SK-N-SH (cell line): Measurements from ENCODE around the gene CALCR. TPM values are rescaled to one million over a fixed set of nuclear protein-coding genes. Genes with fewer than 3 reads are reported as not detected.

Experiments
- CTCF ChIA-PET: fragments of 300-600, 350-600 bp; formaldehyde crosslinking; extraction: SDS; loops from one replicate; lab custom pipeline; 2021; lab: Yijun Ruan, JAX
- POLR2A ChIA-PET: fragments of 350-600 bp; sonication (Branson Sonifier 250); formaldehyde crosslinking; extraction: SDS; loops from one replicate; lab custom pipeline; 2020; ENCODE audit warnings: antibody characterized with exemption, inconsistent platforms; lab: Yijun Ruan, JAX
- DNase-seq: peaks from one replicate; pipeline ENCODE4 v3.0.0; 2012
- H2AFZ ChIP-seq: fragments of 200-600 bp; sonication (generic); 2 replicates; pipeline ENCODE4 v1.8.1; 2016; ENCODE audit warnings: antibody characterized with exemption, mild to moderate bottlenecking, low read depth
- H3F3A ChIP-seq: fragments of 200-600 bp; sonication (generic); replicated peaks from 2 replicates; pipeline ENCODE3; 2016; ENCODE audit warnings: antibody characterized with exemption, mild to moderate bottlenecking; ENCODE audit not compliant: insufficient read depth
- H3K27ac ChIP-seq, 2 experiments: fragments of 200-500 bp in 1 of 2; fragments of 200-600 bp in 1 of 2; sonication (Bioruptor generic) in 1 of 2; sonication (generic), shearing (Covaris generic) in 1 of 2; 2 replicates each; pipeline versions ENCODE4 v1.5.1 to v1.6.1; 2014 to 2016; ENCODE audit warnings: low read depth in 2 of 2, inconsistent platforms in 1 of 2, low read length in 1 of 2, mild to moderate bottlenecking in 1 of 2, mixed read lengths in 1 of 2
- H3K27me3 ChIP-seq: fragments of 200-600 bp; sonication (generic), shearing (Covaris generic); 2 replicates; pipeline ENCODE4 v1.6.1; 2016; ENCODE audit warnings: mixed run types; ENCODE audit not compliant: insufficient read depth
- H3K36me3 ChIP-seq, 2 experiments: fragments of 200-500 bp in 1 of 2; fragments of 200-600 bp in 1 of 2; sonication (Bioruptor generic) in 1 of 2; sonication (generic) in 1 of 2; replicated peaks in 1 of 2; 2 replicates each; pipeline versions ENCODE3 to v1.5.1; 2014 to 2016; ENCODE audit warnings: low read length in 1 of 2, mild to moderate bottlenecking in 1 of 2; ENCODE audit not compliant: insufficient read depth in 2 of 2, control insufficient read depth in 1 of 2
- H3K4me1 ChIP-seq, 2 experiments: fragments of 200-500 bp in 1 of 2; fragments of 200-600 bp in 1 of 2; sonication (Bioruptor generic) in 1 of 2; sonication (generic), shearing (Covaris generic) in 1 of 2; 2 replicates each; pipeline versions ENCODE4 v1.5.1 to v1.6.1; 2014 to 2016; ENCODE audit warnings: low read depth in 1 of 2, low read length in 1 of 2, mixed run types in 1 of 2; ENCODE audit not compliant: insufficient read depth in 2 of 2, control insufficient read depth in 1 of 2
- H3K4me2 ChIP-seq: fragments of 200-600 bp; sonication (generic), shearing (Covaris generic); 2 replicates; pipeline ENCODE4 v1.6.1; 2017; ENCODE audit warnings: mixed run types
- H3K4me3 ChIP-seq, 2 experiments: fragments of 200-500 bp in 1 of 2; fragments of 200-600 bp in 1 of 2; sonication (Bioruptor generic) in 1 of 2; sonication (generic), shearing (Covaris generic) in 1 of 2; 2 replicates each; pipeline versions ENCODE4 v1.5.1 to v1.8.1; 2014 to 2016; ENCODE audit warnings: low read depth in 2 of 2, inconsistent platforms in 1 of 2, low read length in 1 of 2, mild to moderate bottlenecking in 1 of 2, mixed read lengths in 1 of 2, moderate library complexity in 1 of 2
- H3K79me2 ChIP-seq: fragments of 200-600 bp; sonication (generic); 2 replicates; pipeline ENCODE4 v1.8.1; 2017; ENCODE audit warnings: mild to moderate bottlenecking; ENCODE audit not compliant: insufficient read depth
- H3K9ac ChIP-seq: fragments of 200-600 bp; sonication (generic); 2 replicates; pipeline ENCODE4 v1.6.1; 2017; ENCODE audit warnings: mixed run types
- H3K9me2 ChIP-seq: fragments of 200-600 bp; sonication (generic); 2 replicates; pipeline ENCODE4 v1.6.1; 2017; ENCODE audit warnings: mixed run types
- H3K9me3 ChIP-seq: fragments of 200-600 bp; sonication (generic); 2 replicates; pipeline ENCODE4 v1.6.1; 2017; ENCODE audit warnings: mixed run types, mild to moderate bottlenecking, moderate library complexity
- H4K20me1 ChIP-seq: fragments of 200-600 bp; sonication (generic); 2 replicates; pipeline ENCODE4 v1.6.1; 2017; ENCODE audit warnings: mild to moderate bottlenecking, mixed run types; ENCODE audit not compliant: insufficient read depth
- CHD2 ChIP-seq: fragments of 150-350 bp; IDR thresholded peaks from 2 replicates; pipeline ENCODE4 v1.6.1; 2018; ENCODE audit warnings: low read length; ENCODE audit not compliant: partially characterized antibody
- FOXM1 ChIP-seq: IDR thresholded peaks from 2 replicates; pipeline ENCODE4 v1.4.0; 2012; ENCODE audit warnings: low read depth, mild to moderate bottlenecking
- GATA2 ChIP-seq: sonication (generic); formaldehyde crosslinking; IDR thresholded peaks from 2 replicates; pipeline ENCODE4 v1.5.0; 2020; ENCODE audit warnings: mild to moderate bottlenecking, missing genetic modification reagents
- MAX ChIP-seq: IDR thresholded peaks from 2 replicates; pipeline ENCODE4 v1.4.0; 2012; ENCODE audit warnings: low read depth
- MXI1 ChIP-seq: IDR thresholded peaks from 2 replicates; pipeline ENCODE4 v1.6.1; 2012; ENCODE audit warnings: mild to moderate bottlenecking, low read depth, low read length, improper control_type of control experiment
- RAD21 ChIP-seq: IDR thresholded peaks from 2 replicates; pipeline ENCODE4 v1.6.1; 2012; ENCODE audit warnings: mild to moderate bottlenecking, low read length
- SIN3A ChIP-seq: IDR thresholded peaks from 2 replicates; pipeline ENCODE4 v1.6.1; 2012; ENCODE audit warnings: low read depth, mild to moderate bottlenecking, low read length, moderate library complexity, borderline replicate concordance
- SMC3 ChIP-seq: IDR thresholded peaks from 2 replicates; pipeline ENCODE4 v1.6.1; 2012; ENCODE audit warnings: low read depth, low read length, improper control_type of control experiment
- TAF1 ChIP-seq: IDR thresholded peaks from 2 replicates; pipeline ENCODE4 v1.6.1; 2012; ENCODE audit warnings: low read depth, mild to moderate bottlenecking, low read length, moderate library complexity, borderline replicate concordance
- USF1 ChIP-seq: IDR thresholded peaks from 2 replicates; pipeline ENCODE4 v1.4.0; 2012; ENCODE audit warnings: low read depth, borderline replicate concordance
- WGBS: methylation state at CpG from one replicate; pipeline ENCODE4 v1.1.6; 2017; ENCODE audit warnings: low lambda C conversion rate; 5-methylcytosine and 5-hydroxymethylcytosine counted together
- polyA plus RNA-seq, 3 experiments: library from polyadenylated mRNA; depleted of rRNA; stranded (reverse); fragments of >200 nt; gene quantifications; 2 replicates each; pipeline ENCODE4 v1.2.3, GENCODE V29; 2012

CALCR gene
- polyA plus RNA-seq, 1 of the 3 experiments (the other 2 are of a cell fraction) = 0.12 TPM

- TF ChIP-seq USF1 = no peak
- TF ChIP-seq, all 33 proteins: peak for 0
Observed at GRCh38 chr7:93409324-93409723, 165.2 kb downstream of the CALCR start (continued).

- CTCF ChIA-PET = interaction anchor here (0.7 to 1.1 kb wide), 3 partner anchors 9 to 144 kb away, joined by 3 to 4 read pairs (median 3); no protein-coding TSS in a partner anchor
- Histone ChIP-seq H3K9ac (no peak overlapping the region), H3K27ac (no peak overlapping the region), H4K20me1 (no peaks in the 10 kb centered on the region), H2AFZ (no peak overlapping the region), H3K27me3 (no peaks in the 10 kb centered on the region), H3K4me3 (no peak overlapping the region), H3F3A (no peaks in the 10 kb centered on the region), H3K36me3 (no peaks in the 10 kb centered on the region), H3K9me3 (peaks cover 7% of the 10 kb centered on the region; the same call in 1 of the 2 replicates), H3K9me2 (no peaks in the 10 kb centered on the region), H3K4me2 (no peak overlapping the region), H3K79me2 (no peaks in the 10 kb centered on the region), H3K4me1 (peaks cover 0 to 2% of the 10 kb centered on the region in 2 experiments; a peak in 1 of 4 replicates)
- WGBS = 37% methylated on average over 5 of the region's 5 CpGs
- TF ChIP-seq SIN3A (no peak), RAD21 (peak; percentile 50), MXI1 (no peak)
- POLR2A ChIA-PET = no interaction called here
- no peak for DNase-seq
Observed at GRCh38 chr7:93407239-93407638, 167.3 kb downstream of the CALCR start.

- Histone ChIP-seq H3K9ac (no peak overlapping the region), H3K79me2 (no peaks in the 10 kb centered on the region), H4K20me1 (no peaks in the 10 kb centered on the region), H2AFZ (no peak overlapping the region), H3K27me3 (0 out of 2 replicates have a peak, but pooled peaks cover 3% of the 10 kb centered on the region), H3K4me2 (no peak overlapping the region), H3K4me3 (no peak overlapping the region), H3K9me2 (no peaks in the 10 kb centered on the region), H3K9me3 (peaks cover 7% of the 10 kb centered on the region; the same call in 1 of the 2 replicates), H3F3A (no peaks in the 10 kb centered on the region), H3K27ac (no peak overlapping the region), H3K4me1 (no peaks in the 10 kb centered on the region), H3K36me3 (no peaks in the 10 kb centered on the region)
- no peak for TF ChIP-seq MAX
- TF ChIP-seq FOXM1 = no peak
- no peak for TF ChIP-seq SIN3A
- TF ChIP-seq GATA2 = no peak
- TF ChIP-seq CHD2 = no peak
- no peak for TF ChIP-seq TAF1
- TF ChIP-seq SMC3 = no peak
- POLR2A ChIA-PET = no interaction called here
- 5% methylated on average over 5 of the region's 5 CpGs for WGBS
- DNase-seq = no peak
- CTCF ChIA-PET = no interaction called here
Observed at GRCh38 chr7:93402944-93403343, 171.6 kb downstream of the CALCR start.
